Karpas-422 (cell line): ENCODE measurements around the gene MCM3AP. TPM values are rescaled to one million over a fixed set of nuclear protein-coding genes. Genes with fewer than 3 reads are reported as not detected.

ENCODE experiments used
- DNase-seq: peaks from one replicate; pipeline ENCODE4 v3.0.0-alpha.2; 2015
- H2AFZ ChIP-seq: fragments of 200-600 bp; sonication (generic); 2 replicates; pipeline ENCODE4 v1.6.1; 2014; ENCODE audit warnings: antibody characterized with exemption, low read length, mixed read lengths
- H3K27ac ChIP-seq: fragments of 200-600 bp; sonication (generic); 2 replicates; pipeline ENCODE4 v1.5.1; 2014; ENCODE audit warnings: mild to moderate bottlenecking, low read length, moderate library complexity
- H3K27me3 ChIP-seq: fragments of 200-600 bp; sonication (generic); 2 replicates; pipeline ENCODE4 v1.6.1; 2014; ENCODE audit warnings: low read length, mixed read lengths
- H3K36me3 ChIP-seq: fragments of 200-600 bp; sonication (generic); 2 replicates; pipeline ENCODE4 v1.6.1; 2014; ENCODE audit warnings: low read length, mixed read lengths; ENCODE audit not compliant: insufficient read depth
- H3K4me1 ChIP-seq: fragments of 200-600 bp; sonication (generic); 2 replicates; pipeline ENCODE4 v1.6.1; 2014; ENCODE audit warnings: mild to moderate bottlenecking, low read length, mixed read lengths
- H3K4me2 ChIP-seq: fragments of 200-600 bp; sonication (generic); 2 replicates; pipeline ENCODE4 v1.6.1; 2014; ENCODE audit warnings: low read length, low read depth, mild to moderate bottlenecking; ENCODE audit not compliant: poor library complexity, severe bottlenecking
- H3K4me3 ChIP-seq: fragments of 200-600 bp; sonication (generic); 2 replicates; pipeline ENCODE4 v1.5.1; 2014; ENCODE audit warnings: mild to moderate bottlenecking, antibody characterized with exemption, low read length, mixed read lengths
- H3K79me2 ChIP-seq: fragments of 200-600 bp; sonication (generic); 2 replicates; pipeline ENCODE4 v1.6.1; 2014; ENCODE audit warnings: mild to moderate bottlenecking, low read length, mixed read lengths
- H3K9ac ChIP-seq: fragments of 200-600 bp; sonication (generic); 2 replicates; pipeline ENCODE4 v1.6.0; 2014; ENCODE audit warnings: low read length
- H3K9me2 ChIP-seq: fragments of 200-600 bp; sonication (generic), shearing (Covaris generic); replicated peaks from 2 replicates; pipeline ENCODE4 v1.6.0; 2014; ENCODE audit warnings: mild to moderate bottlenecking, low read length, moderate library complexity; ENCODE audit not compliant: insufficient read depth
- H3K9me3 ChIP-seq: fragments of 300-700, 200-600 bp; sonication (generic); 2 replicates; pipeline ENCODE4 v1.6.1; 2014; ENCODE audit warnings: low read length, mixed read lengths
- H4K20me1 ChIP-seq: fragments of 200-600 bp; sonication (generic); 2 replicates; pipeline ENCODE4 v1.6.1; 2014; ENCODE audit warnings: mild to moderate bottlenecking, antibody characterized with exemption, low read length, low read depth; ENCODE audit not compliant: insufficient read depth
- total RNA-seq: library from RNA; depleted of rRNA; stranded (reverse); fragments of >200 nt; shearing (Covaris generic); gene quantifications from 2 replicates; pipeline ENCODE4 v1.2.3, GENCODE V29; 2014; ENCODE audit warnings: low replicate concordance

Gene MCM3AP
- total RNA-seq, 1 experiment from 2014 or later, result 60.5 TPM

- Histone ChIP-seq H3K9me3 (no peaks in the 10 kb centered on the region), H3K9me2 (no peaks in the 10 kb centered on the region), H3K27ac (no peak overlapping the region), H3K4me2 (no peak overlapping the region), H2AFZ (no peak overlapping the region), H3K4me3 (no peak overlapping the region), H3K79me2 (no peaks in the 10 kb centered on the region), H3K9ac (no peak overlapping the region), H3K4me1 (no peaks in the 10 kb centered on the region), H3K27me3 (no peaks in the 10 kb centered on the region), H4K20me1 (peaks cover 11% of the 10 kb centered on the region; the same call in 1 of the 2 replicates), H3K36me3 (peaks cover 19% of the 10 kb centered on the region)
- no peak for DNase-seq
Measured at GRCh38 chr21:46264046-46264689, 21.2 kb downstream of the MCM3AP start.

GRCh38 chr21:46256501-46256994, 28.9 kb downstream of the MCM3AP start:
- no peak overlapping the region for H3K4me3 ChIP-seq
- peaks cover 51% of the 10 kb centered on the region for H3K36me3 ChIP-seq
- H3K4me2 ChIP-seq, result no peak overlapping the region
- H3K27ac ChIP-seq, result no peak overlapping the region
- no peaks in the 10 kb centered on the region for H3K4me1 ChIP-seq
- no peak overlapping the region for H2AFZ ChIP-seq
- no peaks in the 10 kb centered on the region for H4K20me1 ChIP-seq
- no peaks in the 10 kb centered on the region for H3K27me3 ChIP-seq
- no peaks in the 10 kb centered on the region for H3K79me2 ChIP-seq
- no peak for DNase-seq
- no peak overlapping the region for H3K9ac ChIP-seq
- no peaks in the 10 kb centered on the region for H3K9me3 ChIP-seq
- H3K9me2 ChIP-seq, result no peaks in the 10 kb centered on the region

- no peak for DNase-seq
- Histone ChIP-seq H3K27ac (no peak overlapping the region), H3K9me3 (no peaks in the 10 kb centered on the region), H3K9me2 (no peaks in the 10 kb centered on the region), H3K4me2 (no peak overlapping the region), H3K4me1 (peaks cover 6% of the 10 kb centered on the region), H2AFZ (no peak overlapping the region), H3K9ac (no peak overlapping the region), H4K20me1 (no peaks in the 10 kb centered on the region), H3K27me3 (no peaks in the 10 kb centered on the region), H3K36me3 (peaks cover 58% of the 10 kb centered on the region), H3K79me2 (peaks cover under 1% of the 10 kb centered on the region; the same call in 1 of the 2 replicates), H3K4me3 (no peak overlapping the region)
Measured at GRCh38 chr21:46255758-46256337, 29.6 kb downstream of the MCM3AP start.

GRCh38 chr21:46255166-46255565, 30.2 kb downstream of the MCM3AP start:
- no peaks in the 10 kb centered on the region for H4K20me1 ChIP-seq
- H3K4me1 ChIP-seq, result peaks cover 13% of the 10 kb centered on the region
- H3K79me2 ChIP-seq, result peaks cover 6% of the 10 kb centered on the region
- H3K9ac ChIP-seq, result no peak overlapping the region
- H3K27ac ChIP-seq, result no peak overlapping the region
- no peaks in the 10 kb centered on the region for H3K27me3 ChIP-seq
- peaks cover 62% of the 10 kb centered on the region for H3K36me3 ChIP-seq
- H2AFZ ChIP-seq, result no peak overlapping the region
- no peak for DNase-seq
- no peak overlapping the region for H3K4me2 ChIP-seq
- H3K4me3 ChIP-seq, result no peak overlapping the region
- H3K9me3 ChIP-seq, result no peaks in the 10 kb centered on the region
- H3K9me2 ChIP-seq, result no peaks in the 10 kb centered on the region

GRCh38 chr21:46254208-46254975, 31.0 kb downstream of the MCM3AP start:
- H4K20me1 ChIP-seq, result no peaks in the 10 kb centered on the region
- H3K36me3 ChIP-seq, result peaks cover 68% of the 10 kb centered on the region
- no peak overlapping the region for H3K4me2 ChIP-seq
- no peak overlapping the region for H3K4me3 ChIP-seq
- H3K9me3 ChIP-seq, result no peaks in the 10 kb centered on the region
- H3K4me1 ChIP-seq, result peaks cover 20% of the 10 kb centered on the region
- H3K9ac ChIP-seq, result no peak overlapping the region
- H3K27ac ChIP-seq, result no peak overlapping the region
- H2AFZ ChIP-seq, result no peak overlapping the region
- H3K27me3 ChIP-seq, result no peaks in the 10 kb centered on the region
- H3K79me2 ChIP-seq, result peaks cover 6% of the 10 kb centered on the region
- no peaks in the 10 kb centered on the region for H3K9me2 ChIP-seq
- no peak for DNase-seq

GRCh38 chr21:46253610-46254124, 31.7 kb downstream of the MCM3AP start:
- Histone ChIP-seq H2AFZ (no peak overlapping the region), H3K4me2 (no peak overlapping the region), H3K36me3 (peaks cover 71% of the 10 kb centered on the region), H3K27ac (no peak overlapping the region), H3K4me3 (no peak overlapping the region), H3K4me1 (peaks cover 28% of the 10 kb centered on the region), H3K9me3 (no peaks in the 10 kb centered on the region), H3K27me3 (no peaks in the 10 kb centered on the region), H3K9ac (no peak overlapping the region), H3K79me2 (peaks cover 9% of the 10 kb centered on the region), H4K20me1 (no peaks in the 10 kb centered on the region), H3K9me2 (no peaks in the 10 kb centered on the region)
- DNase-seq, result peak; percentile 65

- Histone ChIP-seq H3K9me3 (no peaks in the 10 kb centered on the region), H3K79me2 (peaks cover 10% of the 10 kb centered on the region), H3K4me2 (no peak overlapping the region), H2AFZ (no peak overlapping the region), H3K27ac (no peak overlapping the region), H3K36me3 (peaks cover 65% of the 10 kb centered on the region), H3K9me2 (no peaks in the 10 kb centered on the region), H3K4me3 (no peak overlapping the region), H3K9ac (no peak overlapping the region), H4K20me1 (no peaks in the 10 kb centered on the region), H3K27me3 (no peaks in the 10 kb centered on the region), H3K4me1 (peaks cover 36% of the 10 kb centered on the region)
- no peak for DNase-seq
Measured at GRCh38 chr21:46252840-46253239, 32.6 kb downstream of the MCM3AP start.

- H3K27ac ChIP-seq, result peak overlapping the region; percentile 86
- H3K9me2 ChIP-seq, result no peaks in the 10 kb centered on the region
- no peak overlapping the region for H2AFZ ChIP-seq
- H3K79me2 ChIP-seq, result peaks cover 21% of the 10 kb centered on the region
- no peaks in the 10 kb centered on the region for H4K20me1 ChIP-seq
- no peak overlapping the region for H3K4me3 ChIP-seq
- peaks cover 71% of the 10 kb centered on the region for H3K36me3 ChIP-seq
- no peaks in the 10 kb centered on the region for H3K9me3 ChIP-seq
- no peak for DNase-seq
- H3K27me3 ChIP-seq, result no peaks in the 10 kb centered on the region
- peaks cover 40% of the 10 kb centered on the region for H3K4me1 ChIP-seq
- no peak overlapping the region for H3K4me2 ChIP-seq
- no peak overlapping the region for H3K9ac ChIP-seq
Measured at GRCh38 chr21:46250146-46250725, 35.2 kb downstream of the MCM3AP start.
